Prostate gland (tissue), 2 donors: ENCODE results near the gene ANKRD27. TPM values are rescaled to one million over a fixed set of nuclear protein-coding genes. Genes with fewer than 3 reads are reported as not detected.

Experiments
- DNase-seq: peaks from one replicate; pipeline ENCODE4 v3.0.0-alpha.2; 2019; ENCODE audit warnings: low spot score
- H3K27ac ChIP-seq, 2 donors: fragments of 200-600 bp; sonication (generic); 2 replicates each; pipeline ENCODE4 v1.5.1; 2017 to 2019
- H3K27me3 ChIP-seq: fragments of 200-600 bp; sonication (generic); replicated peaks from 2 replicates; pipeline ENCODE4 v1.5.1; 2019; ENCODE audit not compliant: insufficient read depth
- H3K36me3 ChIP-seq, 2 donors: fragments of 200-600 bp; sonication (generic); 1 replicate in 1 of 2; 2 replicates in 1 of 2; pipeline versions ENCODE4 v1.5.1 to v1.8.1; 2017 to 2019
- H3K4me1 ChIP-seq: fragments of 200-600 bp; sonication (generic); replicated peaks from 2 replicates; pipeline ENCODE4 v1.5.1; 2019
- H3K4me3 ChIP-seq, 2 donors: fragments of 200-600 bp; sonication (generic); 2 replicates each; pipeline ENCODE4 v1.5.1; 2017 to 2019
- H3K9me3 ChIP-seq: fragments of 200-600 bp; sonication (generic); 2 replicates; pipeline ENCODE4 v1.5.1; 2017
- CTCF ChIP-seq, 4 experiments: fragments of 200-600 bp in 2 of 4; fragments of 450-650 bp in 2 of 4; sonication (generic) in 2 of 4; IDR thresholded peaks; 1 replicate in 3 of 4; 2 replicates in 1 of 4; pipeline ENCODE4 v1.5.1; 2016 to 2019; ENCODE audit warnings: antibody characterized with exemption in 4 of 4, mild to moderate bottlenecking in 2 of 4, moderate library complexity in 2 of 4
- POLR2A ChIP-seq: fragments of 450-650 bp; IDR thresholded peaks from one replicate; pipeline ENCODE4 v1.6.1; 2016; ENCODE audit warnings: antibody characterized with exemption, mild to moderate bottlenecking
- POLR2AphosphoS5 ChIP-seq: sonication (generic); formaldehyde crosslinking; IDR thresholded peaks from one replicate; pipeline ENCODE4 v1.6.1; 2017; ENCODE audit warnings: antibody characterized with exemption
- WGBS: methylation state at CpG from one replicate; pipeline ENCODE4 v1.1.5; 2018; 5-methylcytosine and 5-hydroxymethylcytosine counted together
- intact Hi-C: fragments of 100-400 bp; cut with DNase I; formaldehyde crosslinking; loops from one replicate; pipeline ENCODE4 v1.14.2; 2022
- total RNA-seq, 2 donors: library from RNA; depleted of rRNA; stranded (reverse); fragments of >200 nt; gene quantifications; one replicate each; pipeline ENCODE4 v1.1.0, GENCODE V29; 2016

Gene ANKRD27
- total RNA-seq, 2 donors from 2014 or later = 25.7 to 51.4 TPM

- Histone ChIP-seq H3K4me1 (no peaks in the 10 kb centered on the region), H3K27ac (no peak overlapping the region), H3K9me3 (no peaks in the 10 kb centered on the region), H3K36me3 (peaks cover 0 to 15% of the 10 kb centered on the region in 2 donors), H3K4me3 (no peak overlapping the region), H3K27me3 (no peaks in the 10 kb centered on the region)
- intact Hi-C loops = no loop called here
- TF ChIP-seq POLR2AphosphoS5 (no peak), POLR2A (no peak), CTCF (IDR thresholded peaks at IDR 0.05) (no peak)
- no peak for DNase-seq
- 83% methylated on average over 12 of the region's 12 CpGs for WGBS
These were observed 32.2 kb downstream of the ANKRD27 start for GRCh38 chr19:32642771-32643170.

- H3K27me3 ChIP-seq = no peaks in the 10 kb centered on the region
- no peaks in the 10 kb centered on the region for H3K9me3 ChIP-seq
- no peak overlapping the region for H3K4me3 ChIP-seq
- intact Hi-C loops = no loop called here
- H3K4me1 ChIP-seq = no peaks in the 10 kb centered on the region
- TF ChIP-seq CTCF (IDR thresholded peaks at IDR 0.05) = no peak
- no peak for DNase-seq
- WGBS = 96% methylated on average over 13 of the region's 13 CpGs
- peaks cover 0 to 16% of the 10 kb centered on the region in 2 donors for H3K36me3 ChIP-seq
- no peak overlapping the region for H3K27ac ChIP-seq
These were observed 36.4 kb downstream of the ANKRD27 start for GRCh38 chr19:32638625-32639024.

- no peak for DNase-seq
- Histone ChIP-seq H3K27ac (no peak overlapping the region), H3K4me1 (no peaks in the 10 kb centered on the region), H3K36me3 (peaks cover 0 to 16% of the 10 kb centered on the region in 2 donors), H3K9me3 (no peaks in the 10 kb centered on the region), H3K4me3 (no peak overlapping the region), H3K27me3 (no peaks in the 10 kb centered on the region)
- intact Hi-C loops = no loop called here
- WGBS = 89% methylated on average over 13 of the region's 14 CpGs
- TF ChIP-seq POLR2A (no peak), CTCF (IDR thresholded peaks at IDR 0.05) (no peak), POLR2AphosphoS5 (no peak)
These were observed 37.5 kb downstream of the ANKRD27 start for GRCh38 chr19:32637480-32637879.

- Histone ChIP-seq H3K27ac (no peak overlapping the region), H3K36me3 (no peaks in the 10 kb centered on the region), H3K27me3 (no peaks in the 10 kb centered on the region), H3K4me3 (no peak overlapping the region), H3K9me3 (no peaks in the 10 kb centered on the region), H3K4me1 (no peaks in the 10 kb centered on the region)
- no peak for TF ChIP-seq CTCF (IDR thresholded peaks at IDR 0.05)
- TF ChIP-seq POLR2AphosphoS5 = no peak
- TF ChIP-seq POLR2A = no peak
- intact Hi-C loops = no loop called here
- WGBS = 90% methylated on average over 15 of the region's 15 CpGs
- no peak for DNase-seq
These were observed 43.6 kb downstream of the ANKRD27 start for GRCh38 chr19:32631381-32631780.

GRCh38 chr19:32630338-32630737, 44.6 kb downstream of the ANKRD27 start:
- WGBS = 84% methylated on average over 14 of the region's 14 CpGs
- Histone ChIP-seq H3K4me3 (no peak overlapping the region), H3K9me3 (no peaks in the 10 kb centered on the region), H3K36me3 (no peaks in the 10 kb centered on the region), H3K4me1 (no peaks in the 10 kb centered on the region), H3K27me3 (no peaks in the 10 kb centered on the region), H3K27ac (no peak overlapping the region)
- TF ChIP-seq POLR2A (no peak), CTCF (IDR thresholded peaks at IDR 0.05) (no peak), POLR2AphosphoS5 (no peak)
- DNase-seq = no peak
- intact Hi-C loops = no loop called here
